HG03521 (cell line): ENCODE measurements around the gene LAMA3.

Experiments used
- ATAC-seq: cut with Tn5 transposase; IDR thresholded peaks from one replicate; pipeline ENCODE4 v1.9.1; 2021; ENCODE audit warnings: mild to moderate bottlenecking, moderate library complexity; ENCODE audit not compliant: unreplicated experiment

The LAMA3 gene

DNA sequence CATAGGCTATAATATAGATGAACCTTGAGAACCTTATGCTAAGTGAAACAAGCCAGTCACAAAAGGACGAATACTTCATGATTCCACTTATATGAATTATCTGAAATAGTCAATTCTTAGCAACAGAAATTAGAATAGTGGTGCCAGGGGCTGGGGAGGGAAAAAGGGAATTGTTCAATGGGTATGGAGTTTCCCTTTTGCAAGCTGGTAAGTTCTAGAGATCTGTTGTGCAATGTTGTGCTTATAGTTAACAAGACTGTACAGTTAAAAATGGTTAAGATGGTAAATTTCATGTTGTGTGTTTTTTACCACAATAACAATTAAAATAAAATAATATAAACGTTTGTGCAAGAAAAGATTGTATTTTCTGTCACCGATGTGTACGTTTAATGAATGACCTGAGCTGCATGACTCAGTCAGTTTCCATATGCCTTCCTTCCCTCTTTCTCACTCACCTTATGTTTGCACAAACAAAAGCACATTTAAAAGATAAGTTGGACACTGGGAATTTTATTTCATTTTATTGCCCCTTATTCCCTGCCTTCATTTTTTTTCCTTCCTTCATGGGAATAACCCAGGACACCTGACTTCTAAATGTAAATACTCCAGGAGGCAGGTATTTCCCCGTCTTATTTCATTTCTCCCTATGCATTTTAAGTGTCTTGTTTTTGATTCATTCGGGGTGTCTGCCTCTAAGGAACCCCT is 181.6 kb downstream of the LAMA3 start:
- ATAC-seq, result no peak

DNA sequence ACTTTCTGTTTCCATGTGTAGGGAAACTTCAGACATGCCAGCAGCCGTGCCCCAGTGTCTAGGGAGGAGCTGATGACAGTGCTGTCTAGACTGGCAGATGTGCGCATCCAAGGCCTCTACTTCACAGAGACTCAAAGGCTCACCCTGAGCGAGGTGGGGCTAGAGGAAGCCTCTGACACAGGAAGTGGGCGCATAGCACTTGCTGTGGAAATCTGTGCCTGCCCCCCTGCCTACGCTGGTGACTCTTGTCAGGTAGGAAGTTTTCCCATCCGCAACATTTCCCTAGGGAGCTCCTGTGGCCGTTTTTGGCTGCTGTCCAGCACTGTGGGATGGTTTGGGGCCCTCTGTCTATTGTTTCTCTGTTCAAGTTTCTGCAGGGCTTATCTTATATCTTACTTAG is 182.2 kb downstream of the LAMA3 start:
- ATAC-seq, result no peak

DNA sequence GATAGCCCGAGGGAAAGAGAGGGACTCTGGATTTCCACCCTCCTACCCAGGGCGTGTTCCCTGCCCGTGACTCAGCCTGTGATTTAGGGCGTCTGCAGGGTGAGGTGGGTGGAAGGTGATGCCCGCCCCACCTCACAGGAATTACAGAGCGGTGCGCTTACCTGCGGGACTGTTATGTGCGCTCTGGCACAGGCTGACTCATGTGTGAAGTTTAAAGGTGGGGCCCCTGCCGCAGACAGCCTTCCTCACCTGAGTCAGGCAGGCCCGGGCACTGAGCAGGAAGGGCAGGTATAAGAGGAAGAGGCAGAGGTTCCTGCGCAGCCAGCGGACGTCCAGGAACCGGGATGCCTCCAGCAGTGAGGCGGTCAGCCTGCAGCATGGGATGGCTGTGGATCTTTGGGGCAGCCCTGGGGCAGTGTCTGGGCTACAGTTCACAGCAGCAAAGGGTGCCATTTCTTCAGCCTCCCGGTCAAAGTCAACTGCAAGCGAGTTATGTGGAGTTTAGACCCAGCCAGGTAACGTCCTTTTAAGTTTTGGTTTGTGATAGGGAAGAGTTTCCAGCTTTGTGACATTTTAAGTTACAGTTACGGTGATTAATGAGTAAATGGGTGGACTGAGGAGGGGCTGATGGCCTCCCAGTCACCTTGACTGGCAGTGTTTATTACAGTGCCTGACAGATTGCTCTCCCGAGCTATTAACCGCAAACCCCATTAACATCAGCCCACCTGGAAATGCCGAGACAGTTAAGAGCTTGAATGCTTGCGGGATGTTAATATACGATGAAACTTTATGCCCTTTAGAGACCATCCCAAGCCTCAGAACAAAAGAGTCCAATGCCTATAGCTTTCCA is 183.7 kb downstream of the LAMA3 start:
- ATAC-seq, result no peak

DNA sequence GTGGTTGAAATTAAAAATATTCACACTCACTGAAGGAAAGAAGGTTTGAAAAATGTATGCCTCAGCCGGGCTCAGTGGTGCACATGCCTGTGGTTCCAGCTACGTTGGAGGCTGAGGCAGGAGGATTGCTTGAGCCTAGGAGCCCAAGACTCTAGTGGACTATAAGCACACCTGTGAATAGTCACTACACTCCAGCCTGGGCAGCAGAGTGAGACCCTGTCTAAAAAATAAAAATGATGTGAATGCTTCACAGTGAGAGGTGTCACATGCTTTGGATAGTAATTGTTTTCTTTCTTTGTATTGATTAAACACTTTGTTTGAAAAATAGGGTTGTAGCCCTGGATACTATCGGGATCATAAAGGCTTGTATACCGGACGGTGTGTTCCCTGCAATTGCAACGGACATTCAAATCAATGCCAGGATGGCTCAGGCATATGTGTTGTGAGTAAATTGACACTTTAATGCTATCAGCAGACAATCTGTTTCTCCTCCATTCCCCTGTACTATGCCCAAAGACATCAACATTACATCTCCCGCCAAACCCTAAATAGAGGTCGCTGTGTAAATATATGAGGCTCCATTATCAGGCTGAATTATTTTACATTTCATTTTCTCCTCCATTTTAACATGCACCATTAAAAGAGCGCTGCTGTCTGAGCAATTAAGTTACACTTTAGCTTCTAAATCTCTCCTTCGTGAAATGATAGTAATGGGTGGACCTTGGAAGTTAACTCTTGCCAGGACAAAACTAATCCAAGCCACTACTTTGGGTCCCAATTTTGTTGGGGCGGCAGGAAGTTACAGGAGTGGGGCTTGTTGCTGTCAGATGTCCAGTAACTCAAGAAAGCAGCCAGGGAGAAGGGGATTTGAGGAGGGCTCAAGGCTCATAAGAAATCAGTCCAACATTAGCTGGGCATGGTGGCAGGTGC is 187.0 kb downstream of the LAMA3 start:
- ATAC-seq, result no peak

DNA sequence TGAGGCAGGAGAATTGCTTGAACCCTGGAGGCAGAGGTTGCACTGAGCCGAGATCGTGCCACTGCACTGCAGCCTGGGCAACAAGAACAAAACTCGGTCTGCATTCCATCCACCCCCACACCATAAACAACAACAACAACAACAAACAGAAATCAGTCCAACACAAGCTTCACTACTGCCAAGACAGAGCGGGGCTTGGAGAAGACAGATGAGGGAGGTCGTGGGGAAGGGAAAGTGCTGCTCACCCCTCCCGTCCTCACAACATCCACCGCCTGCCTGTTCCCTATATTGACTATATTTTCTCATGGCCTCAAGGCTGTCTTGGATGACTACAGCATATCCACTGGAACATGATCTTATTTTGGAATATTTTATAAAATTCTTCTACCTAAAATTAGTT is 187.7 kb downstream of the LAMA3 start:
- no peak for ATAC-seq

DNA sequence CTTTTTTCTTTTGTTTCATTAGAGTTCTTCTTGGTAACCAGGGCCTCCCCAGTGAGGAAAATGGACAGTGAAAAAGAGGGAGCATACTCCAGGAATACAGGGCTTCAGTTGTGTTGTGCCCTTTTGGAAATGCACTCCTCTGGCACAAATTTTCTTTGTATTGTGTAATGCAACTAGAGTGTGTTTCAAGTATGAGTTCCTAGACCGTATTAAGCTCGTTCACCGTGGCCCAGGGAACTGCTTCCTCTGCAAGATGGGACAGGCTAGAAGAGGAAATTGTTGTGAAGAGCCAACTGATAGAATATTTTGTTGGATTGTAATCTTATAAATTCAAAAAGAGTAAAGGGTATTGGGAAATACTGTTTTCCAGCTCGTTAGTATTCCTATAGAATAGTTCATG is 188.1 kb downstream of the LAMA3 start:
- ATAC-seq, result no peak

DNA sequence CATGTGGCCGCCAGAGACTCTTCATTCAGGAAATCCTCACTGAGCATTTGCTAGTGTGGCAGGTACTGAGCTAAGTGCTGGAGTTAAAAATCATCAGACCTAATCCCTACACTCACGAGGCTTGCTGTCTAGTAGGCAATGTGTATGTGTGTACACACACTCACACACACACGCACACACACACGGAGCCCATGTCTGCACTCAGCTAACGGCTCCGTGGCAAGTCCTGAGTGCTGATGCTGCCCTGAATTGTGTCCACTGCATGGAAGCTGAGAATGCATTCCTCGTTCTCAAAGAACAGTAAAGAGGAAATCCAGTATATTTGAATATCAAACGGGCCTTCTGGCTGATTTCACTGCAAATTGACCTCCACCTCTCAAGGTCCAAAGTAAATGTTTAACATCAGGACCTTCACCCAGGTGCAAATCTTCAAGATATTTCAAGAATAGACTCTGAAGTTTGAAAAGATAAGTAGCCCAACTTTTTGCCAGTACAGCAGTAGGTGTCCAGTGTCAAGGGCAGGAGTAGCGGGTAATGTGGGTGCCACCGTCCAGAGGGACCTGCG is 189.2 kb downstream of the LAMA3 start:
- ATAC-seq, result no peak

DNA sequence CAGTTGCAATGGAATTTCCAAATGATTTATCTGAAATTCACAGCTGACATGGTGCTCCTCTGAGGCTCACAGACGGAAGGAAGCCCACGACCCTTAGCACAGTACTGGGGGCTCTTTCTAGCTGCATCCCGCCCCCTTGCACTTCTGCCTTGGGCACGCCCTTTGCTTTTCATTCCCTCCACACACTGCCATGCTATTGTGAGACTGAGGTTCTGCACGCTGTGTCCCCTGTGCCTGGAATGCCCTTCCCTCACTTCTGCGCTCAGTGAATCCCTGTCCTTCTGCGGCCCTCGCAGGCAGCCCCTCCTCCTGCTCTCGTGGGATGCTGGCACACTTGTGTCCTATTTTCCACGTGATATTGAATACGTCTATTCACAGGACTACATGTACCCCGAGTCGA is 189.9 kb downstream of the LAMA3 start:
- ATAC-seq, result no peak

DNA sequence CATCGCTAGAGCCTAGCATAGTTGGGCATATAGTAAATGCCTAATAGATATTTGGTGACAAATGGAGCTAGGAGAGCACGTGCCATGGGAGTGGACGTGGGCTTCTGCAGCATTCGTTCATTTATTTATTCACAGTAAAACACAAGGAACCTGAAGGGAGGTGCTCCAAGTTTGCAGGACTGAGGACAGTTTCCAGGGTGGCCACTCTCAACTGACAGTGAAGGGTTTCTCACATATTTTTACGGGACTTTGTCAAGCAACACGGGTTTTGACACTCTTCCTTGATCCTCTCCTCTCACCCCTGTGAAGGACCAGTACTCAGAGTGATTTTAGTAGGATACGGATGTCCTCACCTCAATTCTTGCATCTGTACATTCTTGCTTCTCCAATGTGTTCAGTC is 190.3 kb downstream of the LAMA3 start:
- no peak for ATAC-seq

DNA sequence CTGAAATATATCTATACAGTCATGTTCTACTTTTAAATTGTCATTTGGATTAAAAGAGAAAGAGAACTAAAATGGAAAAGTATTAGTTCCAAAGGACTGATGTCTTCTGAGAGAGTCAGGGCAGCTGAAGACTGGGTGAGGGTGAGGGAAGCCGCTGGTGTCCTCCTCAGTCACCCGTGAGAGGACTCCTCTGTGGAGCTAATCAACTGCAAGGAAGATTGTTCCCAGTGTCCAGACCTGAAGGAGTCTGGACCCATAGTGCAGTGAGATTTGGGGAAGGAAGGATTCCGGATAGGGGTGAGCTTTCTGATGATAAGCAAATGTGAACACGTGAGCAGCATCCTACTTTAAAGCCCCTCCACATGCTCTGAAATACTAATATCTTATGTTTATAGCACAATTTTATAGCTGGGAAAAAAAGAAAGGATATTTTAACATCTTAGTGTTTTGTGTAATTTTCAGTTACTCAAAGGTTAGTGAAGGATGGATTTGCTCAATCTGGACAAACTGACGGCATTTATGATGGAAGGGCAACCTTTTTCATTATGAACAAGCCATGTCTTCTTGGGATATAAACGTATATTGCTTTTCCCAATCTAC is 190.8 kb downstream of the LAMA3 start:
- no peak for ATAC-seq

DNA sequence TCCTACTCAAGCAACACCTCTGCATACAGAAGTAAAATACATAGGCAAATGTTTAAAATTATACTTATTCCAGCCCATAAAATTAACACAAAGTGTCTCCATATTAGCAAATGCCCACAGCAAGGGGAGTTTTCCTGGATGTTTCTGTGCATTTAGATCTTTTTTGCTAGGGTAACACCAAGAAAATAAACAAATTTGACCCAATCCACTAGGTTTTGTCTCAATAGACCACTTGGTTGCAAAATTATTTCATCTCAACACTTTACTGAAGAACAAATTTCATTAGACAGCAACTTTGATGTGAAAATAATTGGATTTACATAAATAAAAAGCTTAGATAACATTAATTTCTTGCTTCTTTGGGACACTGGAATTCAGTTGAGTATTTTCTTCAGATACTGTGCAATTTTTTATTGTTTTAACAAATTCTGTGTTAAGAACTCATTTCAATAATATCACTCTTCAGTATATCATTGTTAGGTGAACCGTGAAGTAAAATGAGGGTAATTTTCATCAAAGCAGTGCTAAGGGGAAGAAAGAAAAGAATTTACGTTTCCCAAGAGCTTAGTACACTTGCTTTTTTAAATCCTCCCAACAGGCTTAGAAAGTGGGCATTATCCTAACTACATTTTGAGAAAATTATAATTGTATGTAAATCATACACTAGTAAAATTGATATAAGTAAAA is 191.8 kb downstream of the LAMA3 start:
- ATAC-seq, result no peak

DNA sequence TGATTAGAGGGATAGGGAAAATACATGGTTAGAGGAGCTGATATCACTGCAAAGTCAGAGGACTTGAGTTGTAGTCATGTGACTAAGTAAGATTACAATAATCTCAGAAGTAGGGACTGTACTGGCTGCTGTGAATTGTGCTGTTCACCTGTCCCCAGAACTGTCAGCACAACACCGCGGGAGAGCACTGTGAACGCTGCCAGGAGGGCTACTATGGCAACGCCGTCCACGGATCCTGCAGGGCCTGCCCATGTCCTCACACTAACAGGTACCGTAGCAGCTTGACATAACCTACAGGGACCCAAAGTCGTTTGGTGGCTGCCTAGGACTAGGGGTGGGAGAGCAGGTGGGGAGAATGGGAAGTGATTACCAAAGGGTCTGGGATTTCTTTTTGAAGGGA is 192.5 kb downstream of the LAMA3 start:
- no peak for ATAC-seq

DNA sequence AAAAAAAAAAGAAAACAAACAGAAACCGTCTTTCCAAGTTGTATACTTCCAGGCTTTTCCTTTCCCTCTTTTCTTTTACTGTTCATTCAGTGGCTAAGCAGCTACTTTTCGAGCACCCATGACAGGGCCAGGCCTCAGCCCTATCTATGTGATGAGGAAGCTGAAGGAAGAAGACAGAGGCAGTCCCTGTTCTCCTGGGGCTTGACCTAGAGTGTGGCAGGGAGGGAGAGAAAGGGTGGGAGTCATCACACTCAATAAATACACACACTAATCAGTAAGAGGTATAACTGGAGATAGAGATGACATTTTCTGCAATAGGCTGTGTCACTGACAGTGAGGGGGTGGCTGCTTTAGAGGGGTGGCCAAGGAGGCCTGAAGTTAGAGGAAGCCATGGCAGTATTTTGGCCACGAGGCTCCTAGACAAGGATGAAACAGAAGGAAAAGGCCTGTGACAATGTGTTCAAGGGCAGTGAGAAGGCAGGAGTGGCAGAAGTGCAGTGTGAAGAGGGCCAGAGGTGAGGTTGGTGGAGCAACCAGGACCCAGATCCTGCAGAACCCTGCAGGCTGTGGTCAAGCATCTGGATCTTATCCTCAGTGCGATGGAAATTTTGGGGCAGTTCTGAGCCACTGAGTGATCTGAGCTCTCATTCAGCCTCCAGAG is 193.5 kb downstream of the LAMA3 start:
- no peak for ATAC-seq

DNA sequence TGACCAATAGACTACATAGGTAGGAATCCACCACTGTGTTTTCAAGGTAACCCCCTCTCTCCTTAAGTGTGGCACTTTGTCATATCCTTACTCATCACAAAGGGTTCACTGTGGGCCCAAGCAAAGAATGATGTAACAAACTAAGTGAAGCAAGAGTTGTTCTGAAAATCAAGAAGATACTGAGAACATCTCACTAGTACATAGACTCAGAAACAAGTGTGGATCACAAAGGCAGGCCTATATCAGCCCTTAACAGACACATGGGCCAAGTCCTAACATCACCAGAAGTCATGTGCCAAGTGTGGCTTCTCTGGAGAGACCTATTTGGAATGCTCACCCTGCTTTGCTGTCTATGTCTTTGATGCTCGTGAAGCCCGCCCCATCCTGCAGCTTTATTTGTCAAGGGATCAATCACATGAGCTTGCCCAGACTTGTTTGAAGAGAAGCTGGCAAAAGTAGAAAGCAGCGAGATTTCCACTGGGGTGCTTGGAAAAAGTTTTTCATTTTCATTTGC is 194.1 kb downstream of the LAMA3 start:
- ATAC-seq, result no peak

DNA sequence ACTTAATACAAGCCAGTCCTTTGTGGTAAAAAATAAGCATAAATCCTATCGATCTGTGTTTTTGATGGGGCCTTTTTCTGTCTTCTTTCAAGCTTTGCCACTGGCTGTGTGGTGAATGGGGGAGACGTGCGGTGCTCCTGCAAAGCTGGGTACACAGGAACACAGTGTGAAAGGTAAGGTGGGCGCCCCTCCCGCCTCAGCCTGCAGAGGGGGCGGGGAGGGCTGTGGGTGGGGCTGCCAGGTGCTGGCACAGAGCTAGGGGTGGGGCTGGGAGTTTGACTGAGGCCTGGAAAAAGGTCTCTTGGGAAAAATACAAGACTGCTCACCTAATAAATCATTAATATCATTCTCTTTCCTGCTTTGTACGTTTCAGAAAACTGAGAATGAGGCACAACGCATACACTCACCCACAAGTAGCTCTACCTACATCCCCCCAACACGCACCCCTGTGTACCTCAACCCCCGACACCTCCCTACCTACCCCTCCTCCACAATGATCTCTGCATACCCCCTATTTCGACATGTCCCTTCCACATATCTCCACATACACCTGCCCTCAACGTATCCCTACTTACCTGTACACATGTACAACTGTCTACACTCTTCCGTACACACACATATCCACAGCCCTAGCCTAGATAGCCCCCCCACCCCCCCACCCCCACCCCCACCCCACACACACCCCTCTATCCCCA is 195.6 kb downstream of the LAMA3 start:
- no peak for ATAC-seq

DNA sequence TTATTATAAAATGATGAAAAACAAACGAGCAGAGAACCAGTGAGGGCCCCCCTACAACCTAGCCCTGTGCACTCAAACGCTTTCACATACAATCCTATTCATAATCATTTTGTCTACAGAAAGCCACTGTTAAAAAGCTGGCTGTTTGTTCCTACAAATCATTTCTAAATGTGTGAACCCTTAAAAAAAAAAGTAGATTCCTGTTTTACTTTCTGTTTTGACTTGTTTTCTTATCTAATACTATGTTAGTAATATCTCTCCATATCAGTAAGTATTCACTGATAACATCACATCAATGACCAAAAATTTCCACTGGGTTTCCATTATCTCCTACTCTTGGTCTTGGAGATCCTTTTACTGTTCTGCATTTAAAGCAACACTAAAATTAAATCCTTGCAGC is 196.5 kb downstream of the LAMA3 start:
- ATAC-seq, result no peak

DNA sequence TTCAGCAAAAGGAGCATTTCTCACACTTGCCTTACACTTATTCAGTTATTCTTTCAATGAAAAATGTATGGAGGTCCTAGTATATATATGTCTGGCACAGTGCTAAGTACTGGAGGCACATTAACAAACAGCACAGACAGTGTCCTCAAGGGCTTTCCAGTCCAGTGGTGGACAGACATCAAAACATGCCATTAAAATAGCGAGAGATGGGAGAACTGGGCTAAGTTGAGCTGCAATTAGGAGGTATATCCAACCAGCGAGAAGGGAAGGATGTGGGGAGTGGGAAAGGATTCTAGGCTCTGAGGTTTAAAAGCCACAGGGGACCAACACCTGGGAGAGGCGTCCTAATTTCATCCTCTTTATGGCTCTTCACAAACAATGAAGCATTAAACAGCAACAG is 197.8 kb downstream of the LAMA3 start:
- no peak for ATAC-seq

DNA sequence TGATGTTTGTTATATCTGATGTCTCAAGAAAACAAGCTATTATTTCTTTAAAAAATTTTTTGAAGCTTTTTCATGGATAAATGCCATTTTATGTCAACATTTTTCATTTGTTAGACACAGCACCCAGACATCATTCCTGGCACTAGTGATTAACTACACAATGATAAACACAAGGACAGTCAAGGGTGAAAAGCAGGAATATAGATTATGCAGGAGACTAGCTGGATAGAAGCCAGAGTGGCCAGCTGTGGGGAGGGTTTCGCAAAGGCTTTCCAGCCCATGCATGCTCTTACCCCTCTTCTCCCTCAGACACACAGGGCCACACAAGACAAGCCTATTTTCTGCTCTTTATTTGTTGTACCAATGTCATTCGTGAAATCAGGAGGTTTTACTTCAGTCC is 198.2 kb downstream of the LAMA3 start:
- ATAC-seq, result no peak

DNA sequence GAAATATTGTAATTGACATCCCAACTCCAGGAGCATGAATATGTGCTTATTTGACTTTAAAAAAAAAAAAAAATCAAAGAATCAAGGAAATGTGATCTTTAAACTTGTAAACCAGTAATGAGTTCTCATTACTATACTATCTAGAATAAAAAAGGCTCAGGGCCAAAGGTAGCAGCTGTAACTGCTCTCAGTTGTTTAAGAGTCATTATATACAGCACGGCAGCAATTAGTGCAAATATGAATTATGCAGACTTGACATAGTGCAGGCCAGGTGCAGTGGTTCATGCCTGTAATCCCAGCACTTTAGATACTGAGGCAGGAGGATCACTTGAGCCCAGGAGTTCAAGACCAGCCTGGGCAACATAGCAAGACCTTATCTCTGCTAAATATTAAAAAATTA is 199.6 kb downstream of the LAMA3 start:
- no peak for ATAC-seq
